ENCODE data around the gene LENG1. TPM values are rescaled to one million over a fixed set of nuclear protein-coding genes. Genes with fewer than 3 reads are reported as not detected.

LENG1 gene
- total and polyA plus RNA-seq, 2 experiments from 2014 or later, result 4.7 to 17.2 TPM

GRCh38 chr19:54148158-54148557 is 11.4 kb downstream of the LENG1 start:
- Histone ChIP-seq H3K36me3 (ENCODE audit: insufficient read depth) (peaks cover 24% of the 10 kb centered on the region), H3K9me2 (ENCODE audit: insufficient read depth) (no peaks in the 10 kb centered on the region), H3K79me2 (replicated peaks; ENCODE audit: insufficient read depth) (peaks cover under 1% of the 10 kb centered on the region; the same call in 1 of the 2 replicates), H3K4me1 (ENCODE audit: insufficient read depth) (no peaks in the 10 kb centered on the region), H3K27me3 (ENCODE audit: insufficient read depth) (no peaks in the 10 kb centered on the region), H4K20me1 (replicated peaks; ENCODE audit: insufficient read depth) (peaks cover 11% of the 10 kb centered on the region; the same call in 1 of the 2 replicates), H3F3A (replicated peaks; ENCODE audit: low read depth) (no peaks in the 10 kb centered on the region; the same call in 1 of the 2 replicates), H2AFZ (no peak overlapping the region), H3K4me2 (no peak overlapping the region), H3K4me3 (no peak overlapping the region), H3K27ac (ENCODE audit: low read depth) (no peak overlapping the region)
- H3K36me3 Mint-ChIP-seq (ENCODE audit: low read depth), result peaks cover 80% of the 10 kb centered on the region
- peaks cover 15% of the 10 kb centered on the region for H3K27me3 Mint-ChIP-seq (ENCODE audit: insufficient read depth, low read depth, poor library complexity)
- H3K9me3 Mint-ChIP-seq, result no peaks in the 10 kb centered on the region; the same call in 2 of the 3 replicates
- H3K27ac Mint-ChIP-seq, result no peak overlapping the region
- H3K4me3 Mint-ChIP-seq, result no peak overlapping the region
- H3K4me1 Mint-ChIP-seq, result no peaks in the 10 kb centered on the region; the same call in 2 of the 3 replicates
- TF ChIP-seq EZH2 (IDR thresholded peaks at IDR 0.05; ENCODE audit: low read depth, unreplicated experiment) (no peak), STAT1 (IDR thresholded peaks at IDR 0.05; ENCODE audit: unreplicated experiment) (no peak)
- DNase-seq (ENCODE audit: low spot score) (no peak), ATAC-seq (no peak)

DNA sequence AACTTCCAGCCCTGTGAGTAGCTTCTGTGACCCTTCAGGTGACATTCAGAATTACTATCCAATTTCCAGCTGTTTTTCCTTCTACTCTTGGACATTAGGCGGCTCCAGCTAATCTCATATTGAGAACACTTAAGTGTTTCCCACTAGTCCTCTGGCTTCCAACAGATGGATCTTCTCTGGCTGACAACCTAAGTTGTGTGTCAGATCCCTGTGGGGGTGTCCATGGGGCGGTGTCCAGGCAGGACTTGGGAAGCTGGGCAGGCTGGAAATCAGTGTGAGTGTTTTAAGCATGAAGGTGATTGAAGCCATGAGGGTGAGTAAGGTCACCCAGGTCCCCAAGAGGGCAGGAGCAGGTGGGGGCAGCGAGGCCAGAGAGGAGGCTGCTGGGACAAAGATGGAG is 11.8 kb downstream of the LENG1 start:
- Histone ChIP-seq H3K27me3 (ENCODE audit: insufficient read depth) (no peaks in the 10 kb centered on the region), H2AFZ (no peak overlapping the region), H3K4me1 (ENCODE audit: insufficient read depth) (no peaks in the 10 kb centered on the region), H3K36me3 (ENCODE audit: insufficient read depth) (peaks cover 27% of the 10 kb centered on the region), H3K4me2 (no peak overlapping the region), H3F3A (replicated peaks; ENCODE audit: low read depth) (no peaks in the 10 kb centered on the region; the same call in 1 of the 2 replicates), H3K79me2 (replicated peaks; ENCODE audit: insufficient read depth) (peaks cover 5% of the 10 kb centered on the region; the same call in 1 of the 2 replicates), H4K20me1 (replicated peaks; ENCODE audit: insufficient read depth) (peaks cover 16% of the 10 kb centered on the region), H3K9me2 (ENCODE audit: insufficient read depth) (no peaks in the 10 kb centered on the region), H3K4me3 (no peak overlapping the region), H3K27ac (ENCODE audit: low read depth) (no peak overlapping the region)
- H3K27ac Mint-ChIP-seq, result no peak overlapping the region; the same call in 1 of the 2 replicates
- H3K9me3 Mint-ChIP-seq, result no peaks in the 10 kb centered on the region; the same call in 2 of the 3 replicates
- TF ChIP-seq ZNF462 (CRISPR knock-in tag; IDR thresholded peaks at IDR 0.05) (no peak), EZH2phosphoT487 (IDR thresholded peaks at IDR 0.05; ENCODE audit: unreplicated experiment) (no peak), ZNF114 (CRISPR knock-in tag; IDR thresholded peaks at IDR 0.05) (no peak), ZNF331 (CRISPR knock-in tag; IDR thresholded peaks at IDR 0.05; ENCODE audit: low read depth) (no peak)
- TF ChIP-seq, protein P1, sequence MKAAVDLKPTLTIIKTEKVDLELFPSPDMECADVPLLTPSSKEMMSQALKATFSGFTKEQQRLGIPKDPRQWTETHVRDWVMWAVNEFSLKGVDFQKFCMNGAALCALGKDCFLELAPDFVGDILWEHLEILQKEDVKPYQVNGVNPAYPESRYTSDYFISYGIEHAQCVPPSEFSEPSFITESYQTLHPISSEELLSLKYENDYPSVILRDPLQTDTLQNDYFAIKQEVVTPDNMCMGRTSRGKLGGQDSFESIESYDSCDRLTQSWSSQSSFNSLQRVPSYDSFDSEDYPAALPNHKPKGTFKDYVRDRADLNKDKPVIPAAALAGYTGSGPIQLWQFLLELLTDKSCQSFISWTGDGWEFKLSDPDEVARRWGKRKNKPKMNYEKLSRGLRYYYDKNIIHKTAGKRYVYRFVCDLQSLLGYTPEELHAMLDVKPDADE (IDR thresholded peaks at IDR 0.05), result no peak
- no peak for ATAC-seq
- H3K4me1 Mint-ChIP-seq, result no peaks in the 10 kb centered on the region; the same call in 2 of the 3 replicates
- peaks cover 83% of the 10 kb centered on the region for H3K36me3 Mint-ChIP-seq (ENCODE audit: low read depth)
- no peak overlapping the region for H3K4me3 Mint-ChIP-seq
- DNase-seq (ENCODE audit: low spot score), result no peak
- peaks cover 13% of the 10 kb centered on the region for H3K27me3 Mint-ChIP-seq (ENCODE audit: insufficient read depth, low read depth, poor library complexity)

All from GM23338 (cell line).